AG10803 (cell line): Measurements from ENCODE around the gene KLK6.
"Not testable (repeated sequence)": the region's sequence is repeated elsewhere in the genome, so short reads cannot be mapped to it uniquely, and the experiment has no call there.

Experiments
- DNase-seq: peaks from one replicate; pipeline ENCODE4 v3.0.0; 2010; ENCODE audit warnings: low read depth
- H3K4me3 ChIP-seq: 2 replicates; pipeline ENCODE4 v1.5.1; 2011; ENCODE audit warnings: mild to moderate bottlenecking, low read length, control low read depth
- CTCF ChIP-seq: conservative IDR thresholded peaks from 2 replicates; pipeline ENCODE4 v1.5.1; 2011; ENCODE audit warnings: mild to moderate bottlenecking, low read length, control low read depth, inconsistent platforms

Gene KLK6

GRCh38 chr19:50979758-50980157 is 10.4 kb upstream of the KLK6 start:
- no peak for DNase-seq
- TF ChIP-seq CTCF = no peak
- no peak overlapping the region for H3K4me3 ChIP-seq

GRCh38 chr19:50978772-50979390 is 9.5 kb upstream of the KLK6 start:
- DNase-seq = no peak
- no peak overlapping the region for H3K4me3 ChIP-seq
- TF ChIP-seq CTCF = no peak

- no peak for TF ChIP-seq CTCF
- DNase-seq = no peak
- H3K4me3 ChIP-seq = no peak overlapping the region
These were observed 8.2 kb upstream of the KLK6 start for GRCh38 chr19:50977626-50978025.

- no peak for TF ChIP-seq CTCF
- H3K4me3 ChIP-seq = no peak overlapping the region
- DNase-seq = no peak
These were observed 6.4 kb upstream of the KLK6 start for GRCh38 chr19:50975766-50976165.

GRCh38 chr19:50974702-50975556 is 5.5 kb upstream of the KLK6 start:
- no peak overlapping the region for H3K4me3 ChIP-seq
- no peak for TF ChIP-seq CTCF
- no peak for DNase-seq

GRCh38 chr19:50972795-50973376 is 3.5 kb upstream of the KLK6 start:
- DNase-seq = no peak
- no peak overlapping the region for H3K4me3 ChIP-seq
- no peak for TF ChIP-seq CTCF

GRCh38 chr19:50969810-50970209 is 419 bp upstream of the KLK6 start:
- not testable (repeated sequence) for DNase-seq, H3K4me3 ChIP-seq
